BE2C (cell line): ENCODE measurements around the gene CDH4.

Experiments
- DNase-seq: peaks from one replicate; pipeline ENCODE4 v3.0.0-alpha.2; 2020
- H3K27me3 ChIP-seq: fragments of 250-450 bp; sonication (Bioruptor Pico); 2 replicates; pipeline ENCODE4 v1.5.1; 2020; ENCODE audit warnings: mild to moderate bottlenecking
- H3K36me3 ChIP-seq: fragments of 250-450 bp; sonication (Bioruptor Pico); 2 replicates; pipeline ENCODE4 v1.5.1; 2020; ENCODE audit warnings: mild to moderate bottlenecking
- H3K4me1 ChIP-seq: fragments of 250-450 bp; sonication (Bioruptor Pico); 2 replicates; pipeline ENCODE4 v1.5.1; 2020
- H3K4me3 ChIP-seq: 2 replicates; pipeline ENCODE4 v1.5.1; 2011; ENCODE audit warnings: low read depth, low read length
- H3K9me3 ChIP-seq: fragments of 250-450 bp; sonication (Bioruptor Pico); 2 replicates; pipeline ENCODE4 v1.5.1; 2020
- TF ChIP-seq, protein P1 (sequence below): IDR thresholded peaks from 2 replicates; pipeline ENCODE4 v1.5.1; 2012; ENCODE audit warnings: mild to moderate bottlenecking, low read depth, low read length

Gene CDH4

DNA sequence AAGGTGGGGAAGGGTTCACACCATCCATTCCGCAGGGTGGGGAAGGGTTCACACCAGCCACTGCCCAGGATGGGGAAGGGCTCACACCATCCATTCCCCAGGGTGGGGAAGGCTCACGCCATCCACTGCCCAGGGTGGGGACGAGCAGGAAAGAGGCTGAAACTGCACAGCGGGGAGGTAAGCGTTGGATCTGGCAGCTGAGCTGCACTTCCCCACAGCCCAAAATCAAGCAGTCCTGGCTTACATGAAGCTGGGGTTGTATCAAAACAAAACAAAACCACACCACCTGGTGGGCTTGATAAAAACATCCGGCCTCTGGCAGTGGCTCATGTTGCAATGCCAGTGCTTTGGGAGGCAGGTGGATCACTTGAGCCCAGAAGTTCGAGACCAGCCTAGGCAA is 545.1 kb downstream of the CDH4 start:
- no peak for DNase-seq
- Histone ChIP-seq H3K4me1 (no peaks in the 10 kb centered on the region), H3K27me3 (peaks cover 11% of the 10 kb centered on the region; the same call in 1 of the 2 replicates), H3K4me3 (no peak overlapping the region), H3K36me3 (no peaks in the 10 kb centered on the region), H3K9me3 (no peaks in the 10 kb centered on the region)
- TF ChIP-seq, protein P1, sequence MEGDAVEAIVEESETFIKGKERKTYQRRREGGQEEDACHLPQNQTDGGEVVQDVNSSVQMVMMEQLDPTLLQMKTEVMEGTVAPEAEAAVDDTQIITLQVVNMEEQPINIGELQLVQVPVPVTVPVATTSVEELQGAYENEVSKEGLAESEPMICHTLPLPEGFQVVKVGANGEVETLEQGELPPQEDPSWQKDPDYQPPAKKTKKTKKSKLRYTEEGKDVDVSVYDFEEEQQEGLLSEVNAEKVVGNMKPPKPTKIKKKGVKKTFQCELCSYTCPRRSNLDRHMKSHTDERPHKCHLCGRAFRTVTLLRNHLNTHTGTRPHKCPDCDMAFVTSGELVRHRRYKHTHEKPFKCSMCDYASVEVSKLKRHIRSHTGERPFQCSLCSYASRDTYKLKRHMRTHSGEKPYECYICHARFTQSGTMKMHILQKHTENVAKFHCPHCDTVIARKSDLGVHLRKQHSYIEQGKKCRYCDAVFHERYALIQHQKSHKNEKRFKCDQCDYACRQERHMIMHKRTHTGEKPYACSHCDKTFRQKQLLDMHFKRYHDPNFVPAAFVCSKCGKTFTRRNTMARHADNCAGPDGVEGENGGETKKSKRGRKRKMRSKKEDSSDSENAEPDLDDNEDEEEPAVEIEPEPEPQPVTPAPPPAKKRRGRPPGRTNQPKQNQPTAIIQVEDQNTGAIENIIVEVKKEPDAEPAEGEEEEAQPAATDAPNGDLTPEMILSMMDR = no peak

DNA sequence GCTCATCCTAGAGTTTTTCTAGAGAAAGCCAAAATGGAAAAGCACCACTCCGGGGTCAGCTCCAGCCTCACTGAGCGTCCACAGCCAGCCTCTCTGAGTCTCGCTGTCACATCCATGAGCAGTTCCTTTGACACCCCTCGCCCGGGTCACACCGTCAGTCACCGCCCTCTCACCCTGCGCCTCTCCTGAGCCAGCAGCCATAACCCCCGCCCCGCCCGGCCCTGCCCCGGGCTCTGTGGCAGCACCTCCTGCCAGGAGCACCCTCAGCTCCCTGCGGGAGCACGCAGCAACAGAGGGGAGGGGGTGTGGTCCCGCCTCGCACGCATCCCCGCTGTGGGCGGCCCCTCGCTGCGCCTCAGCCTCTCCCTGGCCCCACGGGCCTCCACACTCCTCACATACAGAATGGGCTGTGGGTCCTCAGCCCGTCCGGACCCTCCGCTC is 545.9 kb downstream of the CDH4 start:
- TF ChIP-seq, protein P1 = no peak
- Histone ChIP-seq H3K9me3 (no peaks in the 10 kb centered on the region), H3K27me3 (peaks cover 16% of the 10 kb centered on the region), H3K36me3 (no peaks in the 10 kb centered on the region), H3K4me1 (no peaks in the 10 kb centered on the region), H3K4me3 (no peak overlapping the region)
- no peak for DNase-seq

DNA sequence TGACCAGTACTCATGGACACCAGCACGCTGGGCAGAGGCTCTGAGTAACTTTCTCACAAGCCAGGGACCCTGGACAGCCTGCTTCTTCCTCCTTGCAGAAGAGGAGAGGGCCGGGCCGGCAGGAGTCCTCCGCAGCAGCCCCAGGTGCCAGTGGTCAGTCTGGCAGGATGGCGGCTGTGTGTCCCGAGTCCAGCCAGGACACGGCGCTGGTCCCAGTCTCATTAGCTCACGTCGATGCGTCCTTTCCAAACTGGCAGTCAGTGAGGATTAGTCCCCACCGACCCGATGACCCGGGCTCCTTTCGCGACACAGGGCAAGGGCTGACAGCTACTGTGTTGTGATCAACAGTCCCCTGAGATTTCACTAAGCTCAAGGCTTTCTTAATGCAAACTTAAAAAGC is 546.6 kb downstream of the CDH4 start:
- no peaks in the 10 kb centered on the region for H3K36me3 ChIP-seq
- H3K9me3 ChIP-seq = no peaks in the 10 kb centered on the region; the same call in 1 of the 2 replicates
- TF ChIP-seq, protein P1 = no peak
- no peak for DNase-seq
- H3K4me3 ChIP-seq = no peak overlapping the region
- peaks cover 23% of the 10 kb centered on the region for H3K27me3 ChIP-seq
- H3K4me1 ChIP-seq = no peaks in the 10 kb centered on the region

DNA sequence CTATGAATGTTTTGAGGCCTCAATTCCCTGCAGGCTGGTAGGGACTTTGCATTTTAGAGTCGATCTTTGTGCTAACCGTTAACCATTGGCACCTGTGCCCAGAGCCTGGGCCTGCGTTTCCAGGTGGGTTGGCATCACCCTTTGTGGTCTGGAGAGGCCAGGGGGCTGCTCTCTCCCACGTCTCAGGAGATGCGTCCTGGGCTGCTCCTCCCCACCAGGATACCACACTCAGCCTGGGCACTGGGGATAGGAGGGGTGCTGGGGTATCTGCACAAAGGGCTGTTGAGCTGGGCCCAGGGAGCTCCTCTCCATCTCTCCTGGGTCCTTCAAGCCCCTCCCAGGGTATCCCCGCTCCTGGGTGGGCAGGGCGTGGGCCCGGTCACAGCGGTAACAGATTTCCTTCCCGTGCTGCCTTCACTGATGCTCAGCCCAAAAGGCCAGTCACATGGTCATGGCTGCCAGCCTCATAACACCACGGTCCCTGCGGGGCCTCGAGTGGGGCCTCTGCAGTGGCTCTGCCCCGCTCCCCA is 547.4 kb downstream of the CDH4 start:
- no peak for DNase-seq
- peaks cover 31% of the 10 kb centered on the region for H3K27me3 ChIP-seq
- H3K4me3 ChIP-seq = no peak overlapping the region
- H3K36me3 ChIP-seq = no peaks in the 10 kb centered on the region
- H3K4me1 ChIP-seq = no peaks in the 10 kb centered on the region
- H3K9me3 ChIP-seq = no peaks in the 10 kb centered on the region; the same call in 1 of the 2 replicates
- TF ChIP-seq, protein P1 = no peak

DNA sequence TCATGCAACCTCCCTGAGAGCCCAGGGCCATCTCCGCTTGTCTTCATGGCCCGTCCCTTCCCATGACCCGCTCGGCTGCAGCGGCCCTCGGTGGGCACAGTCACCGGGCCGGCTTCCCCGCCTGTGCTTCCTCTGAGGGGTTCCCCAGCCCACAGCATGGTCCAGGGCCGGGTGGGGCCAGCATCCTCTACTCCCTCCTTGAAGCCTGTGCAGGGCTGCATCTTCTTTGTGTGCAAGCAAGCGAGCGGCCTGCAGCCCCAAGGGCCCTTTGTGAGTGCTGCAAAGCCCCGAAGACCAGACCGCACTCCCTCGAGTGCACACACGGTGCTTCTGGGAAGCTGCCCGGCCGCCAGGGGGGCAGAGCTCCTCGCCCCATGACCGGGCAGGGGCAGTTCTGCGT is 547.9 kb downstream of the CDH4 start:
- Histone ChIP-seq H3K27me3 (peaks cover 36% of the 10 kb centered on the region), H3K36me3 (no peaks in the 10 kb centered on the region)

More for the DNA sequence above, 547.9 kb downstream of the CDH4 start:
- TF ChIP-seq, protein P1 = no peak
- DNase-seq = no peak
- no peaks in the 10 kb centered on the region; the same call in 1 of the 2 replicates for H3K9me3 ChIP-seq
- H3K4me3 ChIP-seq = no peak overlapping the region
- H3K4me1 ChIP-seq = no peaks in the 10 kb centered on the region
